Activated CD4-positive, alpha-beta T cell treated with anti-CD3 and anti-CD28 coated beads, Interleukin-2, amount 10 ng/mL, durations not matched to agents 7 days and 5 days (primary cell): ENCODE measurements around the gene MRGPRG. TPM values are rescaled to one million over a fixed set of nuclear protein-coding genes. Genes with fewer than 3 reads are reported as not detected.
"Not testable (repeated sequence)": the region's sequence is repeated elsewhere in the genome, so short reads cannot be mapped to it uniquely, and the experiment has no call there.

Experiments used
- CTCF ChIA-PET: fragments of 350-600 bp; sonication (Branson Sonifier 250); formaldehyde crosslinking; loops from one replicate; lab custom pipeline; 2021; ENCODE audit warnings: antibody characterized with exemption; lab: Charles Lee
- POLR2A ChIA-PET: fragments of 350-600 bp; sonication (Branson Sonifier 250); formaldehyde crosslinking; loops from one replicate; lab custom pipeline; 2021; ENCODE audit warnings: antibody characterized with exemption; lab: Charles Lee
- DNase-seq: peaks from one replicate; pipeline ENCODE4 v3.0.0-alpha.2; 2020
- H3K27ac Mint-ChIP-seq: one replicate; pipeline ENCODE4 v1.8.0; 2021; ENCODE audit warnings: mild to moderate bottlenecking, moderate library complexity, mixed read lengths
- H3K27me3 Mint-ChIP-seq: one replicate; pipeline ENCODE4 v1.8.0; 2021; ENCODE audit warnings: mixed read lengths
- H3K36me3 Mint-ChIP-seq: one replicate; pipeline ENCODE4 v1.8.0; 2021; ENCODE audit warnings: low read depth, mixed read lengths
- H3K4me1 Mint-ChIP-seq: one replicate; pipeline ENCODE4 v1.8.0; 2021; ENCODE audit warnings: mixed read lengths
- H3K4me3 Mint-ChIP-seq: one replicate; pipeline ENCODE4 v1.8.0; 2021; ENCODE audit warnings: mild to moderate bottlenecking, moderate library complexity, mixed read lengths
- H3K9me3 Mint-ChIP-seq: one replicate; pipeline ENCODE4 v1.8.0; 2021; ENCODE audit warnings: mixed read lengths
- total RNA-seq, 2 experiments: library from RNA; stranded (reverse); gene quantifications; one replicate each; pipeline ENCODE4 v1.2.3, GENCODE V29; 2021

Gene MRGPRG
- total RNA-seq, 2 experiments from 2014 or later: not detected

DNA sequence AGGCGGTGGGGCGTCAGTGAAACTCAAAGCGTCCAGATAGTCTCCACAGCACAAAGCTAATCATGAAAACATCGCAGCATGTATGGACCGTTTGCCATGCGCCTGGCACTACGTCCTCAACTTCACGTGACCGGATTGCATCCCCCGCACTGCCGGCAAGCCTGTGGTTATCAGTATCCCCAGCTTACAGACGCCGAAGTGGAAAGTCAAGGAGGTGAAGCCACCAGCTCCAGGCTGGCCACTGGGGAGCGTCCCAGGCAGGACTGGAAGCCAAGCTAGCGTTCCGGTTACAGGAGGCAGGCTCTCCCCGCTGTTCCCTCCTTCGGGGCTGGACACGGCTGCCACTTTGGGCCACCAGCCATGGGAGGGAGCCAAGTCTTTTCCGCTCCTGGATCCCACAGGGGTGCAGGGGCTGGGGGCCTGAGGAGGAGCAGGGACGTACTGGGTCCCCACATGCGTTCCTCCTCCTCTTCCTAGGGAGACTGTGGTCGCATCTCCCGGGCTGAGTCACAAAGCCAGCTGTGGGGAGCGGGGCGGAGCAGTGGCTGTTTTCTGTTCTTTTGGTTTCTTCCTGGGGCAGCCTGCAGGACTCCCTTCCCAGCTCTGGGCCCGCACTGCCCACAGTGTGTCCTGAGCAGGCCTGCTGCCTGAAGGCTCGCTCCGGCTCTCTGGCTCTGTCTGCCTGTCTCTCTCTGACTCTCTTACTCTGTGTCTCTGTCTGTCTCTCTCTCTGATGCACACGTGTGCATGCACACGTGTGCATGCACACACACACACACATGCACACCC, 49.2 kb downstream of the MRGPRG start:
- CTCF ChIA-PET: interaction anchor here (1.5 kb wide), 1 partner anchor 11 kb away, joined by 4 read pairs; no protein-coding TSS in a partner anchor
- no peak overlapping the region for H3K27ac Mint-ChIP-seq
- POLR2A ChIA-PET: no interaction called here
- peaks cover 23% of the 10 kb centered on the region for H3K27me3 Mint-ChIP-seq
- H3K4me1 Mint-ChIP-seq: peaks cover 17% of the 10 kb centered on the region
- H3K36me3 Mint-ChIP-seq: no peaks in the 10 kb centered on the region
- peak overlapping the region; percentile 3 for H3K4me3 Mint-ChIP-seq
- DNase-seq: no peak
- H3K9me3 Mint-ChIP-seq: no peaks in the 10 kb centered on the region

DNA sequence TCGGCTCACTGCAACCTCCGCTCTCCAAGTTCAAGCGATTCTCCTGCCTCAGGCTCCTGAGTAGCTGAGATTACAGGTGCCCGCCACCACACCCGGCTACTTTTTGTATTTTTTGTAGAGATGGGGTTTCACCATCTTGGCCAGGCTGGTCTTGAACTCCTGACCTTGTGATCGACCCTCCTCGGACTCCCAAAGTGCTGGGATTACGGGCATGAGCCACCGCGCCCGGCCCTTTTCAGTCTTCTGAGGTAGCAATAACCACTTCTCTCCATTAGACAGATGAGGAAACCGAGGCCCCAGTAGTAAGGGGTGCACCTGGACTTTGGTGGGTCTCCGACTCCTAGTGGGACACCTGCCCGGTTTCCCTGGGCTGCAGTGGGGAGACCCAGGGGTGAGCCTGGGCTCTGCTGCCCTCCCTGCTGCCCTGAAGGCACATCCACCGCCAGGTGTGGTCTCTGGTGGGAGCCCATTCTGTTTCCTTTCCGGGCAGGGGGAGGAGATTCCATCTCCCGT, 49.8 kb downstream of the MRGPRG start:
- peaks cover 26% of the 10 kb centered on the region for H3K27me3 Mint-ChIP-seq
- H3K36me3 Mint-ChIP-seq, H3K9me3 Mint-ChIP-seq, DNase-seq, H3K27ac Mint-ChIP-seq, H3K4me3 Mint-ChIP-seq: not testable (repeated sequence)
- H3K4me1 Mint-ChIP-seq: peaks cover 19% of the 10 kb centered on the region
- POLR2A ChIA-PET: interaction anchor here (0.6 kb wide), 1 partner anchor 57 kb away, joined by 4 read pairs; no protein-coding TSS in a partner anchor
- CTCF ChIA-PET: interaction anchor here (0.6 kb wide), 1 partner anchor 121 kb away, joined by 3 read pairs; no protein-coding TSS in a partner anchor

Other genes starting within 250 kb of the MRGPRG start
- gene NAP1L4, start 226.5 kb downstream of the MRGPRG start, total RNA-seq: 100 to 1,000 TPM; 354 to 367 TPM
- 10 to 100 TPM; 81.4 to 97.6 TPM for gene CARS1, start 161.4 kb downstream of the MRGPRG start, total RNA-seq
- 10 to 100 TPM in 1 of 2 experiments, 1 to 10 TPM in 1; 9.6 to 12.0 TPM for gene OSBPL5, start 53.5 kb downstream of the MRGPRG start, total RNA-seq
- not detected for gene MRGPRE, start 13.6 kb upstream of the MRGPRG start, total RNA-seq
- gene ZNF195, start 160.3 kb upstream of the MRGPRG start, total RNA-seq: 10 to 100 TPM; 29.7 to 32.5 TPM